Keratinocyte (primary cell): ENCODE results near the gene ASB14. TPM values are rescaled to one million over a fixed set of nuclear protein-coding genes. Genes with fewer than 3 reads are reported as not detected.

Experiments
- DNase-seq: peaks from one replicate; pipeline ENCODE4 v3.0.0-alpha.2; 2011; ENCODE audit warnings: low read depth, missing footprints, low spot score
- FAIRE-seq: peaks from 2 replicates; lab custom pipeline; 2011; peaks lifted over from hg19 to GRCh38; lab: Jason Lieb, UNC
- H2AFZ ChIP-seq: 2 replicates; pipeline ENCODE4 v1.6.0; 2012; ENCODE audit warnings: low read length, control low read depth, inconsistent platforms; ENCODE audit not compliant: control insufficient read depth
- H3K27ac ChIP-seq: 2 replicates; pipeline ENCODE4 v1.5.1; 2011; ENCODE audit warnings: low read length; ENCODE audit not compliant: control insufficient read depth, insufficient read depth
- H3K27me3 ChIP-seq: 3 replicates; pipeline ENCODE4 v1.6.0; 2011; ENCODE audit warnings: low read length; ENCODE audit not compliant: control insufficient read depth, insufficient read depth; ENCODE audit errors: extremely low read depth
- H3K36me3 ChIP-seq, 2 experiments: 2 replicates in 1 of 2; 3 replicates in 1 of 2; pipeline ENCODE4 v1.5.1; 2011; ENCODE audit warnings: low read length in 2 of 2, mild to moderate bottlenecking in 1 of 2; ENCODE audit not compliant: control insufficient read depth in 2 of 2, insufficient read depth in 2 of 2; ENCODE audit errors: extremely low read depth in 1 of 2
- H3K4me1 ChIP-seq: 3 replicates; pipeline ENCODE4 v1.5.1; 2011; ENCODE audit warnings: low read length; ENCODE audit not compliant: control insufficient read depth, insufficient read depth; ENCODE audit errors: extremely low read depth
- H3K4me2 ChIP-seq: 3 replicates; pipeline ENCODE4 v1.6.0; 2011; ENCODE audit warnings: low read depth, low read length; ENCODE audit not compliant: control insufficient read depth, insufficient read depth; ENCODE audit errors: extremely low read depth
- H3K4me3 ChIP-seq, 3 experiments: fragments of 200-600 bp in 1 of 3; sonication (generic) in 1 of 3; 2 replicates in 2 of 3; 3 replicates in 1 of 3; pipeline ENCODE4 v1.5.1; 2011 to 2016; ENCODE audit warnings: low read length in 3 of 3, mild to moderate bottlenecking in 3 of 3, control low read depth in 2 of 3, inconsistent platforms in 1 of 3, low read depth in 1 of 3, mixed read lengths in 1 of 3, mixed run types in 1 of 3, moderate library complexity in 1 of 3; ENCODE audit not compliant: control insufficient read depth in 2 of 3, insufficient read depth in 2 of 3; ENCODE audit errors: extremely low read depth in 1 of 3
- H3K79me2 ChIP-seq: 2 replicates; pipeline ENCODE4 v1.6.0; 2012; ENCODE audit warnings: low read length; ENCODE audit not compliant: control insufficient read depth, insufficient read depth
- H3K9ac ChIP-seq: 3 replicates; pipeline ENCODE4 v1.6.0; 2011; ENCODE audit warnings: low read length; ENCODE audit not compliant: control insufficient read depth, insufficient read depth; ENCODE audit errors: extremely low read depth
- H3K9me1 ChIP-seq: 3 replicates; pipeline ENCODE4 v1.6.0; 2011; ENCODE audit warnings: low read length; ENCODE audit not compliant: control insufficient read depth, insufficient read depth; ENCODE audit errors: extremely low read depth
- H3K9me3 ChIP-seq: 2 replicates; pipeline ENCODE4 v1.5.1; 2012; ENCODE audit warnings: low read depth, low read length; ENCODE audit not compliant: control insufficient read depth
- H4K20me1 ChIP-seq: 3 replicates; pipeline ENCODE4 v1.6.0; 2011; ENCODE audit warnings: low read length; ENCODE audit not compliant: control insufficient read depth, insufficient read depth; ENCODE audit errors: extremely low read depth
- CTCF ChIP-seq, 3 experiments: IDR thresholded peaks in 1 of 3; conservative IDR thresholded peaks in 1 of 3; optimal IDR thresholded peaks in 1 of 3; 2 replicates in 2 of 3; 3 replicates in 1 of 3; pipeline versions ENCODE3 to v1.5.1; 2011; ENCODE audit warnings: low read length in 3 of 3, mild to moderate bottlenecking in 3 of 3, moderate library complexity in 2 of 3, control low read depth in 1 of 3, inconsistent platforms in 1 of 3; ENCODE audit not compliant: insufficient read depth in 2 of 3; ENCODE audit errors: extremely low read depth in 1 of 3
- EZH2 ChIP-seq: IDR thresholded peaks from one replicate; pipeline ENCODE4 v1.6.1; 2012; ENCODE audit warnings: inconsistent platforms, mild to moderate bottlenecking, low read length, moderate library complexity
- dilution Hi-C: fragments of 300-500 bp; cut with MboI; formaldehyde crosslinking; loops from one replicate; pipeline ENCODE4 v1.7.0; 2020; ENCODE audit warnings: low sequenced_read_pairs; ENCODE audit not compliant: extremely low pct_ligation_motif_present
- polyA plus RNA-seq, 5 experiments: library from polyadenylated mRNA; depleted of rRNA in 3 of 5; stranded (reverse) in 3 of 5; stranded (forward) in 1 of 5; unstranded in 1 of 5; fragments of >200 nt; gene quantifications; 1 replicate in 1 of 5; 2 replicates in 3 of 5; 3 replicates in 1 of 5; pipeline versions ENCODE4 v1.2.1 to v1.2.3, GENCODE V29; 2011 to 2012; ENCODE audit warnings: missing spikeins in 2 of 5, low read depth in 1 of 5, low replicate concordance in 1 of 5

The ASB14 gene
- polyA plus RNA-seq, 1 donor (not counting 4 experiments of a cell fraction or from before 2014, with no cell fraction given) = not detected

GRCh38 chr3:57226176-57226575 lies 66.3 kb downstream of the ASB14 start:
- FAIRE-seq (no peak), DNase-seq (no peak)
- Histone ChIP-seq H3K27me3 (no peaks in the 10 kb centered on the region), H3K9me1 (no peaks in the 10 kb centered on the region), H2AFZ (no peak overlapping the region), H3K4me1 (peaks cover 28% of the 10 kb centered on the region), H3K27ac (no peak overlapping the region), H3K9me3 (no peaks in the 10 kb centered on the region), H4K20me1 (no peaks in the 10 kb centered on the region), H3K36me3 (no peaks in the 10 kb centered on the region), H3K79me2 (peaks cover 12% of the 10 kb centered on the region), H3K4me2 (no peak overlapping the region), H3K9ac (no peak overlapping the region), H3K4me3 (no peak overlapping the region)
- TF ChIP-seq EZH2 = no peak
- TF ChIP-seq CTCF (optimal IDR thresholded peaks at IDR 0.05 in 1 of 3, IDR thresholded peaks at IDR 0.05 in 1 of 3, conservative IDR thresholded peaks at IDR 0.05 in 1 of 3; ENCODE audit: extremely low read depth in 1 of 3, insufficient read depth in 2 of 3, low read length in 3 of 3) = no peak
- dilution Hi-C loops = no loop called here

- Histone ChIP-seq H3K4me1 (peaks cover 25% of the 10 kb centered on the region), H3K79me2 (peaks cover 7% of the 10 kb centered on the region), H4K20me1 (no peaks in the 10 kb centered on the region), H3K9me1 (no peaks in the 10 kb centered on the region), H2AFZ (no peak overlapping the region), H3K9me3 (no peaks in the 10 kb centered on the region), H3K9ac (no peak overlapping the region), H3K36me3 (no peaks in the 10 kb centered on the region), H3K4me3 (no peak overlapping the region), H3K4me2 (peak overlapping the region; percentile 16), H3K27me3 (no peaks in the 10 kb centered on the region), H3K27ac (no peak overlapping the region)
- DNase-seq (no peak), FAIRE-seq (no peak)
- TF ChIP-seq EZH2 = no peak
- TF ChIP-seq CTCF (optimal IDR thresholded peaks at IDR 0.05 in 1 of 3, IDR thresholded peaks at IDR 0.05 in 1 of 3, conservative IDR thresholded peaks at IDR 0.05 in 1 of 3; ENCODE audit: extremely low read depth in 1 of 3, insufficient read depth in 2 of 3, low read length in 3 of 3) = no peak
- dilution Hi-C loops = no loop called here
Measured at GRCh38 chr3:57224856-57225255, 67.6 kb downstream of the ASB14 start.
